Thoracic aorta (tissue), 2 donors: ENCODE data around the gene OSBPL3. TPM values are rescaled to one million over a fixed set of nuclear protein-coding genes. Genes with fewer than 3 reads are reported as not detected.

Experiments
- ATAC-seq: fragments of 150-250 bp; one replicate; pipeline ENCODE4 v1.8.0; 2017; ENCODE audit warnings: low read depth; ENCODE audit not compliant: insufficient number of reproducible peaks, low FRiP score
- DNase-seq: peaks from one replicate; pipeline ENCODE4 v3.0.0-alpha.2; 2020; ENCODE audit warnings: low spot score
- H3K27ac ChIP-seq, 2 donors: fragments of 200-600 bp; sonication (generic); 1 replicate in 1 of 2; 2 replicates in 1 of 2; pipeline ENCODE4 v1.5.1; 2016; ENCODE audit warnings: mild to moderate bottlenecking in 2 of 2, moderate library complexity in 2 of 2
- H3K27me3 ChIP-seq: fragments of 200-600 bp; sonication (generic); replicated peaks from 2 replicates; pipeline ENCODE4 v1.6.0; 2016; ENCODE audit warnings: mild to moderate bottlenecking; ENCODE audit not compliant: insufficient read depth
- H3K36me3 ChIP-seq: fragments of 200-600 bp; sonication (generic); one replicate; pipeline ENCODE4 v1.5.1; 2016
- H3K4me1 ChIP-seq, 2 donors: fragments of 200-600 bp; sonication (generic); 1 replicate in 1 of 2; 2 replicates in 1 of 2; pipeline versions ENCODE4 v1.5.1 to v1.6.0; 2016; ENCODE audit warnings: low read depth in 2 of 2, mild to moderate bottlenecking in 1 of 2; ENCODE audit not compliant: control insufficient read depth in 1 of 2
- H3K4me3 ChIP-seq: fragments of 200-600 bp; sonication (generic); 2 replicates; pipeline ENCODE4 v1.5.1; 2016; ENCODE audit warnings: mild to moderate bottlenecking
- H3K9me3 ChIP-seq: fragments of 200-600 bp; sonication (generic); 2 replicates; pipeline ENCODE4 v1.5.1; 2016
- total RNA-seq, 2 donors: library from RNA; depleted of rRNA; stranded (reverse); fragments of >200 nt; gene quantifications; one replicate each; pipeline versions ENCODE4 v1.1.0 to v1.2.3, GENCODE V29; 2016
- TF ChIP-seq, protein P1 (sequence below): fragments of 200-600 bp; sonication (generic); IDR thresholded peaks from one replicate; pipeline ENCODE4 v1.5.1; 2019; ENCODE audit warnings: antibody characterized with exemption

The OSBPL3 gene
- total RNA-seq, 2 donors from 2014 or later: 5.5 to 7.9 TPM

- Histone ChIP-seq H3K9me3 (no peaks in the 10 kb centered on the region), H3K4me1 (peaks cover 6 to 10% of the 10 kb centered on the region in 2 donors), H3K36me3 (no peaks in the 10 kb centered on the region), H3K27me3 (no peaks in the 10 kb centered on the region), H3K4me3 (no peak overlapping the region), H3K27ac (no peak overlapping the region)
- ATAC-seq (no peak), DNase-seq (no peak)
- TF ChIP-seq, protein P1, sequence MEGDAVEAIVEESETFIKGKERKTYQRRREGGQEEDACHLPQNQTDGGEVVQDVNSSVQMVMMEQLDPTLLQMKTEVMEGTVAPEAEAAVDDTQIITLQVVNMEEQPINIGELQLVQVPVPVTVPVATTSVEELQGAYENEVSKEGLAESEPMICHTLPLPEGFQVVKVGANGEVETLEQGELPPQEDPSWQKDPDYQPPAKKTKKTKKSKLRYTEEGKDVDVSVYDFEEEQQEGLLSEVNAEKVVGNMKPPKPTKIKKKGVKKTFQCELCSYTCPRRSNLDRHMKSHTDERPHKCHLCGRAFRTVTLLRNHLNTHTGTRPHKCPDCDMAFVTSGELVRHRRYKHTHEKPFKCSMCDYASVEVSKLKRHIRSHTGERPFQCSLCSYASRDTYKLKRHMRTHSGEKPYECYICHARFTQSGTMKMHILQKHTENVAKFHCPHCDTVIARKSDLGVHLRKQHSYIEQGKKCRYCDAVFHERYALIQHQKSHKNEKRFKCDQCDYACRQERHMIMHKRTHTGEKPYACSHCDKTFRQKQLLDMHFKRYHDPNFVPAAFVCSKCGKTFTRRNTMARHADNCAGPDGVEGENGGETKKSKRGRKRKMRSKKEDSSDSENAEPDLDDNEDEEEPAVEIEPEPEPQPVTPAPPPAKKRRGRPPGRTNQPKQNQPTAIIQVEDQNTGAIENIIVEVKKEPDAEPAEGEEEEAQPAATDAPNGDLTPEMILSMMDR: no peak
Observed at GRCh38 chr7:24882989-24883621, 96.9 kb downstream of the OSBPL3 start.

DNA sequence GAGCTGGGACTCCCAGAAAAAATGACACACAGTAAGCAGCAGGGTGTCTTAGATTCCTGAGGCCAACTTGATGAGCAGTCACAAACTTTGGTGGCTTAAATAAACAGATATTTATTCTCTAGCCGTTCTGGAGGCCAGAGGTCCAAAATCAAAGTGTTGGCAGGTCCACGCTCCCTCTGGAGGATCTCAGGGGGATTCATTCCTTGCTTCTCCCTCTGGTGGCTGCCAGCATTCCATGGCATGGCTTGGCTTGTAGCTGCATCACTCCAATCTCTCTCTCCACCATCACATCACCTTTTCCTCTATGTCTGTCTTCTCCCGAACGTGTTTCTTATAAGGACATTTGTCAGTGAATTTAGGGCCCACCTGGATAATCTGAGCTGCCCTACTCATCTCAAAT is 98.4 kb downstream of the OSBPL3 start:
- Histone ChIP-seq H3K4me1 (peaks cover 6 to 10% of the 10 kb centered on the region in 2 donors), H3K9me3 (no peaks in the 10 kb centered on the region), H3K36me3 (no peaks in the 10 kb centered on the region), H3K27me3 (no peaks in the 10 kb centered on the region), H3K27ac (no peak overlapping the region), H3K4me3 (no peak overlapping the region)
- DNase-seq: no peak
- no peak for ATAC-seq
- TF ChIP-seq, protein P1: no peak

GRCh38 chr7:24880886-24881285 is 99.1 kb downstream of the OSBPL3 start:
- H3K9me3 ChIP-seq: no peaks in the 10 kb centered on the region
- TF ChIP-seq, protein P1: no peak
- H3K27me3 ChIP-seq: no peaks in the 10 kb centered on the region
- no peak overlapping the region for H3K27ac ChIP-seq
- DNase-seq (no peak), ATAC-seq (no peak)
- H3K4me1 ChIP-seq: peaks cover 6 to 10% of the 10 kb centered on the region in 2 donors
- no peak overlapping the region for H3K4me3 ChIP-seq
- no peaks in the 10 kb centered on the region for H3K36me3 ChIP-seq

GRCh38 chr7:24879291-24879690 is 100.7 kb downstream of the OSBPL3 start:
- H3K4me3 ChIP-seq: no peak overlapping the region
- ATAC-seq (no peak), DNase-seq (no peak)
- H3K4me1 ChIP-seq: peaks cover 6 to 10% of the 10 kb centered on the region in 2 donors
- H3K27ac ChIP-seq: no peak overlapping the region
- H3K9me3 ChIP-seq: no peaks in the 10 kb centered on the region
- H3K27me3 ChIP-seq: no peaks in the 10 kb centered on the region
- no peaks in the 10 kb centered on the region for H3K36me3 ChIP-seq
- TF ChIP-seq, protein P1: no peak

DNA sequence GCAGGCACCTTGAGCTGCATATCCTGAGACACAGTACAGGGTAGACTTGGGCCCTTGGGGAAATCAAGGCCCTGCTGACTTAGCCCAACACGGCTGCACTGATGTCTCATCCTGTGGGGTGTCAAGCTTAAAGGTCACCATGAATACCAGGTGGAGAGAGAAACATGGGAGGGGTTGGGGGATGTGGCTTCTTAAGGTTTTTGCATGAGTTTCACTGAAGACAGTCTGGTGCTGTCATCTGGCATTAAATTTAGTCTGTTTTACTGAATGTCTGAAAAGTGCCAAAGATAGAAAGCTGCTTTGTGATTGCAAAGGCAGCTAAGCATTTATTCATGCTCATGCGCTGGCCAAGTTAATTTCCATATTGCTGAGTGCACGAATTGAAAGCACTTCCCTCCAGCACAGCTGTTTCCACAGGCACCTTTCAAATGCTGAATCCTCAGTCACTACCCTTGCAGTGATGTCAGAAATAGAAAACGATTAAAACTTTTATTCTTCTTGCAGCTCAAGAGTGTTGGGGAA is 102.1 kb downstream of the OSBPL3 start:
- H3K27ac ChIP-seq: no peak overlapping the region
- no peaks in the 10 kb centered on the region for H3K36me3 ChIP-seq
- DNase-seq (no peak), ATAC-seq (no peak)
- no peaks in the 10 kb centered on the region for H3K27me3 ChIP-seq
- no peak overlapping the region for H3K4me3 ChIP-seq
- TF ChIP-seq, protein P1: no peak
- no peaks in the 10 kb centered on the region for H3K9me3 ChIP-seq
- peaks cover 1 to 3% of the 10 kb centered on the region in 2 donors for H3K4me1 ChIP-seq
